Measurements from ENCODE around the gene TP53I13.

- TF ChIP-seq NFYB (IDR thresholded peaks at IDR 0.05; ENCODE audit: insufficient read depth, low read depth, low read length), result no peak
- no peak for TF ChIP-seq TAF1 (IDR thresholded peaks at IDR 0.05; ENCODE audit: borderline replicate concordance, low read depth, low read length)
Measured at GRCh38 chr17:29585080-29585751, 16.7 kb downstream of the TP53I13 start.
